Mammary epithelial cell (primary cell): ENCODE data around the gene ZNF683.

Source experiments
- EZH2 ChIP-seq: IDR thresholded peaks from 2 replicates; pipeline ENCODE4 v1.6.1; 2012; ENCODE audit warnings: low read length, inconsistent platforms, borderline replicate concordance
- TF ChIP-seq, protein P1 (sequence below), 2 donors: IDR thresholded peaks in 1 of 2; conservative IDR thresholded peaks in 1 of 2; 2 replicates each; pipeline ENCODE4 v1.5.1; 2011 to 2012; ENCODE audit warnings: inconsistent platforms in 2 of 2, low read length in 2 of 2, mild to moderate bottlenecking in 2 of 2, control low read depth in 1 of 2, low read depth in 1 of 2; ENCODE audit not compliant: insufficient read depth in 1 of 2; ENCODE audit errors: extremely low read depth in 1 of 2

DNA sequence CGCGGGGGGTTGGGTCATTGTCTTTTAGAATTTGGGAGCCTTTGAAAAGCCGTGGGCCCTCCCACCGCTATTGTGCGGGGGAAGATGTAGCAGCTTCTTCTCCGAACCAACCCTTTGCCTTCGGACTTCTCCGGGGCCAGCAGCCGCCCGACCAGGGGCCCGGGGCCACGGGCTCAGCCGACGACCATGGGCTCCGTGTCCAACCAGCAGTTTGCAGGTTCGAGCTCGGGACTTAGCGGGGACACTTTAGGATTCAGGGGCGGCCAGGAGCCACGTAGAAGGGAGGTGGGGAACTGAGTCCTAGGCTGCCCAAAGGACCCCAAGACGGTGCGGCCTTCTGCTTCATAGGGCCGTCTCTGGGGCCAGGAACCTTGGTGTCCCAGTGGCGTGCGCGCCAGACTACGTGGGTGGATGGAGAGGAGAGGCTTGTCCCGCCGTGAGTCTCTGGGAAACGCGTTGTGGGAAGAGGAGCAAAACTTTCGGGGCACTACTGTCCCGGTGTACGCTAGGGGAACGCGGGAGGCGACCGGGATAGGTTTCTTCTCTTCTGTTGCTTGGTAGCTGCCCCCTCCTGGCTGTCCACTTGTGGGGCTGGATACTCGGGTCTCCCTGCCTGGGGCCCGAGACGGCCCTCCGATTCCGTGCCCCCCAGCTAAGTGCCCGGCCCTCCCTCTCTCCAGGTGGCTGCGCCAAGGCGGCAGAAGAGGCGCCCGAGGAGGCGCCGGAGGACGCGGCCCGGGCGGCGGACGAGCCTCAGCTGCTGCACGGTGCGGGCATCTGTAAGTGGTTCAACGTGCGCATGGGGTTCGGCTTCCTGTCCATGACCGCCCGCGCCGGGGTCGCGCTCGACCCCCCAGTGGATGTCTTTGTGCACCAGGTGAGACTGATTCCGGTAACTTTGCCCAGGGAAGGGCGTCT is 38.4 kb upstream of the ZNF683 start, which contains the start of gene LIN28A:
- TF ChIP-seq, protein P1, sequence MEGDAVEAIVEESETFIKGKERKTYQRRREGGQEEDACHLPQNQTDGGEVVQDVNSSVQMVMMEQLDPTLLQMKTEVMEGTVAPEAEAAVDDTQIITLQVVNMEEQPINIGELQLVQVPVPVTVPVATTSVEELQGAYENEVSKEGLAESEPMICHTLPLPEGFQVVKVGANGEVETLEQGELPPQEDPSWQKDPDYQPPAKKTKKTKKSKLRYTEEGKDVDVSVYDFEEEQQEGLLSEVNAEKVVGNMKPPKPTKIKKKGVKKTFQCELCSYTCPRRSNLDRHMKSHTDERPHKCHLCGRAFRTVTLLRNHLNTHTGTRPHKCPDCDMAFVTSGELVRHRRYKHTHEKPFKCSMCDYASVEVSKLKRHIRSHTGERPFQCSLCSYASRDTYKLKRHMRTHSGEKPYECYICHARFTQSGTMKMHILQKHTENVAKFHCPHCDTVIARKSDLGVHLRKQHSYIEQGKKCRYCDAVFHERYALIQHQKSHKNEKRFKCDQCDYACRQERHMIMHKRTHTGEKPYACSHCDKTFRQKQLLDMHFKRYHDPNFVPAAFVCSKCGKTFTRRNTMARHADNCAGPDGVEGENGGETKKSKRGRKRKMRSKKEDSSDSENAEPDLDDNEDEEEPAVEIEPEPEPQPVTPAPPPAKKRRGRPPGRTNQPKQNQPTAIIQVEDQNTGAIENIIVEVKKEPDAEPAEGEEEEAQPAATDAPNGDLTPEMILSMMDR (conservative IDR thresholded peaks at IDR 0.05 in 1 of 2, IDR thresholded peaks at IDR 0.05 in 1 of 2; ENCODE audit: extremely low read depth in 1 of 2, insufficient read depth in 1 of 2, low read depth in 1 of 2, low read length in 2 of 2) = no peak
- TF ChIP-seq EZH2 = peak; percentile 97
